M059J (cell line): Measurements from ENCODE around the gene TNNI2. TPM values are rescaled to one million over a fixed set of nuclear protein-coding genes. Genes with fewer than 3 reads are reported as not detected.

ENCODE experiments used
- DNase-seq: peaks from one replicate; pipeline ENCODE4 v3.0.0-alpha.2; 2012; ENCODE audit warnings: low read depth
- total RNA-seq: library from RNA; depleted of rRNA; stranded (reverse); fragments of >200 nt; shearing (Covaris generic); gene quantifications from 2 replicates; pipeline ENCODE4 v1.2.3, GENCODE V29; 2014; rRNA removed

TNNI2 gene
- total RNA-seq, 1 experiment from 2014 or later = not detected

DNA sequence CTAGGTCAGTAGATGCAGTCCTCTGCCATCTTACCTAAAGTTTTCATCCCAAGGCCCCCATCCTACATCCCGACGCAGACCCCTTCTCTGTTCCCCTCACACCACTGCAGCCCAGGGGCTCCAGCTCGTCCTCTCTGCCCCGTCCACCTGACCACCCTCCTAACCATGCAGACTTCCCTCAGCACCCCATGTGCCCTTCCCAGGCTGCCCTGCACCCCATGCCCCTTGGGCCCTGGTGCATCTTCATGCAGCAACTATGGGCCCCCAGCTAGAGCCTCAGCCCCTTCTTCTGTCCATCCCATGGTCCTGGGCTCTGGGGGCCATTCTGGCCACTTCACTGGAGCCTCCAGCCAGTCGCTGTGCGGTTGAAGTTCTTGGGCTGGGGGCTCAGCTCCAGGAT is 50.0 kb downstream of the TNNI2 start:
- DNase-seq = no peak

DNA sequence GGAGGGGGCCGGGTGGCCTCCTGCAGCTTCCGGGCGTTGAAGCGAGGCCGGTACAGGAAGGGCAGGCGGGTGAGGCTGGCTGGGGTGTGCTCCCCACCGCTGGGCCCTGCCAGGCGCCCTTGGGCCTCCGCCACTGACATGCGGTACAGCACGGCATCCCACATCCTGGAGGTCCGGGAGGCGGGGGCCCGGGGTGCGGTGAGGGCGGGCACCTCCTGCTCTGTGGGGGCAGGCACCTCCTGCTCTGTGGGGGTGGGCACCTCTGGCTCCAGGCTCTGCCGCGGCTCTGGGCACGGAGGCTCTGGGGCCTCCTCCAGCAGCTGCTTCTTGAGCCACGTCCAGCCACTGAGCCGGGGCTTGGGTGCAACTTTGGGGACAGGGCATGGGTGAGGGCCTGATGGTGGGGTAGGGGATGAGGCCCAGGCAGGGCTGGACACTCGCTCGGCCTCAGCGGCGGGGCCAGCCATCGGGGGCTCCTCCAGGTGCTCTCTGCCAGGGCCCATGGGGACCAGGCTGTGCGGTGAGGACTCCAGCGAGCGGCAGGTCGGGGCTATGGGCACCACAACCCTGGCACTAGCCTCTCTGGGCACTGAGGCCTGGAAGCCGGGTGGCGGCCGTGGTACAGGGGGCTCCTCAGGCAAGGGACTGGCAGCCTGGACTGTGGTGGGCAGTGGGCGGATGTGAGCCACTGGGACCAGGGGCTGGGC is 50.6 kb downstream of the TNNI2 start:
- DNase-seq = no peak

DNA sequence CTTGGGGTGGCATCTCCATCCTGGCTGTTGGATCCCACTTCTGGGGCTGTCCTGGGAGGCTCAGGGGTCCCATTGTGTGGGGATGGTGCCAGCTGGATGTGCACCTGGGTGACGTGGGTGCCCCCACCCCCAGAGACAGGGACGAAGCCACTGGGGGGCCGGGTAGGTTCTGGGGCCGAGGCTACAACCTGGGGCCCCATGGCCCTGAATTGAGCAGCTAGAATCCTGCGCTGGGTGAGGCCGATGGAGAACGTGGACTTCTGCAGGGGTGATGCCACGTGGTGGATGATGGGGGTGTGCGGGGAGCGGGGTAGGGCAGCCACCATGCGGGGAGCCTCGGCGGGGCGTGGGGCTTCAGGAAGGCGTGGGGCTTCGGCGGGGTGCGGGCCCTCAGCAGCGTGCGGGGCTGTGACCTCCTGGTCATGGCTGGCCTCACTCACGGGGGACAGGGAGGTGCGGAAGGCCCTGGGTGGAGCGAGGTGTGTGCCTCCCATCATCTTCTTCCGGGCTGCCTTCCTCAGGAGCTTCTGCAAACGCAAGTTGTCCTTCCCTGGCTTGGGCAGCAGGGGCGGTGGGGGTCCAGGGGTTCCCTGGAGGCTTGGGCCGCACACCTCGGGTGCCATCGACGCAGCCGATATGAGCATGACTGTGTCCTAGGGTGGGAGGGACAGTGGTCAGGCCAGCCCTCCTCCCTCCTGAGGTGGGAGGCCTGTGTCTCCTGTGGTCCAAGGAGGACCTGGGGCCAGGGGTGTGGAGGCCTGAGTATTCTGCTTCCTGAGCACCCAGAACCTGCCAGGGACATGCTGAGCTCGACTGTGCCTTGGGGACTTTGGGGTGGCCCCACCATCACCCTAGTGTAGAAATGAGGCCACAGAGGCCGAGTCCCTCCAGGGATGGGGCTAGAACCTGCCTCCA is 51.4 kb downstream of the TNNI2 start:
- no peak for DNase-seq

Other genes with a start within 250 kb of the TNNI2 start
- gene KRTAP5-2, start 240.7 kb upstream of the TNNI2 start, total RNA-seq = not detected in 2 replicates
- not detected in 2 replicates for gene KRTAP5-3, start 230.5 kb upstream of the TNNI2 start, total RNA-seq
- gene KRTAP5-4, start 216.8 kb upstream of the TNNI2 start, total RNA-seq = not detected in 2 replicates
- gene KRTAP5-5, start 209.2 kb upstream of the TNNI2 start, total RNA-seq = not detected in 2 replicates
- not detected in 2 replicates for gene KRTAP5-6, start 141.8 kb upstream of the TNNI2 start, total RNA-seq
- 2.7 and 11.4 TPM in 2 replicates for gene IFITM10, start 88.4 kb upstream of the TNNI2 start, total RNA-seq
- 974 and 1,095 TPM in 2 replicates for gene CTSD, start 75.1 kb upstream of the TNNI2 start, total RNA-seq
- gene SYT8, start 4.0 kb upstream of the TNNI2 start, total RNA-seq = not detected in 2 replicates
- gene LSP1, start 14.1 kb downstream of the TNNI2 start, total RNA-seq = 1.8 and 4.0 TPM in 2 replicates
- not detected in 2 replicates for gene PRR33, start 52.9 kb downstream of the TNNI2 start, total RNA-seq
- gene TNNT3, start 80.7 kb downstream of the TNNI2 start, total RNA-seq = not detected in 2 replicates
- 206 and 224 TPM in 2 replicates for gene MRPL23, start 108.4 kb downstream of the TNNI2 start, total RNA-seq
- gene H19, start 158.9 kb downstream of the TNNI2 start, total RNA-seq = 0.17 TPM in 1 of 2 replicates, not detected in the other